Liver (tissue), 3 donors: ENCODE data around the gene RAP2C.
"Not testable (repeated sequence)": the region's sequence is repeated elsewhere in the genome, so short reads cannot be mapped to it uniquely, and the experiment has no call there.

Source experiments
- ATF3 ChIP-seq: IDR thresholded peaks from 2 replicates; pipeline ENCODE4 v1.6.1; 2016; ENCODE audit warnings: antibody characterized with exemption
- CTCF ChIP-seq: fragments of 150-350 bp; IDR thresholded peaks from 2 replicates; pipeline ENCODE4 v1.5.1; 2017; ENCODE audit warnings: improper control_type of control experiment, low read depth, low read length; ENCODE audit not compliant: missing input control
- EGR1 ChIP-seq, 2 donors: IDR thresholded peaks; 2 replicates each; pipeline ENCODE4 v1.6.1; 2016 to 2018; ENCODE audit warnings: antibody characterized with exemption in 2 of 2, low read depth in 2 of 2
- FOXA1 ChIP-seq: IDR thresholded peaks from 2 replicates; pipeline ENCODE4 v1.6.1; 2016; ENCODE audit warnings: antibody characterized with exemption
- GABPA ChIP-seq, 2 donors: IDR thresholded peaks in 1 of 2; conservative IDR thresholded peaks in 1 of 2; 2 replicates each; pipeline ENCODE4 v1.6.1; 2016; ENCODE audit warnings: antibody characterized with exemption in 2 of 2, mild to moderate bottlenecking in 1 of 2, moderate library complexity in 1 of 2
- HNF4A ChIP-seq, 2 donors: conservative IDR thresholded peaks; 2 replicates each; pipeline ENCODE4 v1.6.1; 2016; ENCODE audit warnings: antibody characterized with exemption in 2 of 2, mild to moderate bottlenecking in 2 of 2
- JUND ChIP-seq, 2 donors: IDR thresholded peaks; 2 replicates each; pipeline ENCODE4 v1.6.1; 2016; ENCODE audit warnings: antibody characterized with exemption in 2 of 2
- MAX ChIP-seq: IDR thresholded peaks from 2 replicates; pipeline ENCODE4 v1.6.1; 2016; ENCODE audit warnings: antibody characterized with exemption
- RAD21 ChIP-seq, 2 donors: IDR thresholded peaks; 2 replicates each; pipeline ENCODE4 v1.6.1; 2016; ENCODE audit warnings: antibody characterized with exemption in 2 of 2, mild to moderate bottlenecking in 2 of 2
- REST ChIP-seq: IDR thresholded peaks from 2 replicates; pipeline ENCODE4 v1.6.1; 2016; ENCODE audit warnings: antibody characterized with exemption, mild to moderate bottlenecking
- RXRA ChIP-seq, 2 donors: IDR thresholded peaks; 2 replicates each; pipeline ENCODE4 v1.6.1; 2017 to 2018; ENCODE audit warnings: antibody characterized with exemption in 2 of 2, mild to moderate bottlenecking in 1 of 2
- SP1 ChIP-seq: IDR thresholded peaks from 2 replicates; pipeline ENCODE4 v1.6.1; 2018; ENCODE audit warnings: antibody characterized with exemption, mild to moderate bottlenecking
- TAF1 ChIP-seq: conservative IDR thresholded peaks from 2 replicates; pipeline ENCODE4 v1.6.1; 2016; ENCODE audit warnings: antibody characterized with exemption, mild to moderate bottlenecking
- YY1 ChIP-seq: IDR thresholded peaks from 2 replicates; pipeline ENCODE4 v1.6.1; 2016; ENCODE audit warnings: antibody characterized with exemption, mild to moderate bottlenecking
- donor health status: healthy.
- donor health status: healthy.

GRCh38 chrX:132163094-132163493 lies 56.2 kb downstream of the RAP2C start:
- not testable (repeated sequence) for TF ChIP-seq CTCF; REST; JUND (IDR thresholded peaks at IDR 0.05); YY1; MAX; FOXA1; ATF3; TAF1; RXRA (IDR thresholded peaks at IDR 0.05); HNF4A (conservative IDR thresholded peaks at IDR 0.05); RAD21 (IDR thresholded peaks at IDR 0.05); GABPA (IDR thresholded peaks at IDR 0.05 in 1 of 2, conservative IDR thresholded peaks at IDR 0.05 in 1 of 2); SP1; EGR1 (IDR thresholded peaks at IDR 0.05; ENCODE audit: low read depth in 2 of 2)
